HCEC 1CT (cell line): ENCODE results near the gene DYRK4.

Experiments used
- DNase-seq: peaks from one replicate; pipeline ENCODE4 v3.0.0-alpha.2; 2017

DYRK4 gene

DNA sequence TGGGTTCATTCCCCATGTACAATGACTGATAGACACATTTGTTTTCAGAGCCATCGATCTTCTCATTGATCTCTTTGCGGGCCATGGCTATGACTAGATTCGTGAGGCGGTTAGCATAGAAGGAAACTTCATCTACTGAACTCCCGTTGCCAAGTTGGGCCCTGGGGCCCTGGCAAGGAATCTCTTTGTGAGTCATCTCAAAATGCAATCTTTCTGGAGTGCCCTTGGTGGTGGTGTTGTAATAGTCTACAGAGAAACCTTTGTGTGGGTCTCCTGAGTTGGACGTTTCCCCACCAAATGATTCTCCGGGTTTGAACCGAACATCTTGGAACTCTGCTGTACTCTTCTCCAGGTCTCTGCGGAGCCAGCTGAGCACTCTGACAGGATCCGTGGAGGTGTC, 66.4 kb downstream of the DYRK4 start:
- DNase-seq = no peak

DNA sequence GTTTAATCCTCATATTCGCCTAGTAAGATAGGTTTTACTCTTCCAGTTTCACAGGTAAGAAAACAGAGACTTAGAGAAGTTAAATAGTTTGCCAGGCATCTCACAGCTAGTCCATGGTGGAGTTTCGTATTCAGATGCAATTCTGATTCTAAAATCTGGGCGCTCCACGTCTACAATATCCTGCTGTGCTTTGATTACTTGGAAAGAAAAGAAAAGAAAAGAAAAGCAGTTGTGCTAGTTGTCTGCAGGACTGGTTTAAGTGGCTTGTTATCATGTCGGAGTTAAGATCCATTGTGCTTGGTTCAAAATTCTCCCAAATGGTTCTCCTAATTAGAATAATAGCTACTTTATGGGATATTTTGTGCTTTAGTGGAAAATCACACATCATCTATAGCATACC, 68.3 kb downstream of the DYRK4 start:
- no peak for DNase-seq

DNA sequence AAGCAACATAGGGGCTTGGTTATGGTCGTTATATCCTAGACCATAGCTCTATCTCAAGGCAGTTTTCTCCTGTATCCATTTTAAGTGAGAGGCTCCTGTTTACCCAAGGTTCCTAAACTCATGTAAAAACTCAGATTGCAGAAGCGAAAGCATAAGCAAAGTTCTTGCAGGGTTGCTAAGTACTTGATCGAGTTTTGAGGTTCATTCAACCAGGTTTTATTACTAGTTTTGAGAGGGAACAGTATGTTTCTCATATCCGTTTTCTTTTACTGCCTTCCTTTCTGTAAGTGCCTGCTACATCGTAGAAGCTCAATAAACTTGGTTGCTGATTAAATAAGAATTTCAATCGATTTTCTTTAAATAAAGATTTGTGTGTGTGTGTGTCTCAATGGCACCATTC, 81.7 kb downstream of the DYRK4 start:
- DNase-seq = no peak

DNA sequence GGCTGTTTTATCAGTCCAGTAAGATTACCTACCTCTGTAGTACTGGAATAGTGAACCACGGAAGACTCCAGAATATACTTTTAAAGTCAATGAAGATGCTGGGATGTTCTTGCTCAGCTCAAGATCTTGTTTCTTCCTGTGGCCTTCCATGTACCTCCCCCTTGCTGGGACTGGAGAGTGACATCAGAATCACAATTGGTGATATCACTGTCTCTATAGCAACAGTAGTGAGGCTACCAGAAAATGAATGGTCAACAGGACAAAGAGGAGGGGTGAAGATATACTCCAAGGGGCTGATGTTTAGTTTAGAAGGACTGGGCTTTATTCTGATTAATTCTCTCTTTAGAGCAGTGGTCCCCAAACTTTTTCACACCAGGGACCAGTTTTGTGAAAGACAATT, 83.0 kb downstream of the DYRK4 start:
- DNase-seq = no peak

DNA sequence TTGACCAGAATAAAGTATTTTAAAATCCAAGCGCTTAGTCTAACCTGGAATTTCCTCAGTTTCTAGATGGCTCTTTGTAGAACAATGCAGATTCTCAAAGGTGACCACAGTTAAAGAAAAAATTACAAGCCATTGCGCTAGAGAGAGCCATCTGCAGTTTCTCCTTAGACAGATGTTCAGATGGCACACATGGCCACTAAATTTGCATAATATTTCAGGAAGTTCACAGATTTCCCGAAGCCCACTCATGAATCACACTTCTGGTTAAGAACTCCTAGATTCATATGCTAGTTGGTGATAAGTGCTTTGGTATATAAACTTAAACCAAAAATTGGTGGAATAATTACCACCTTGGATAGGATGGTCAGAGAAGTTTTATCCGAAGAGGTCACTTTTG, 86.1 kb downstream of the DYRK4 start:
- DNase-seq = peak; percentile 21

DNA sequence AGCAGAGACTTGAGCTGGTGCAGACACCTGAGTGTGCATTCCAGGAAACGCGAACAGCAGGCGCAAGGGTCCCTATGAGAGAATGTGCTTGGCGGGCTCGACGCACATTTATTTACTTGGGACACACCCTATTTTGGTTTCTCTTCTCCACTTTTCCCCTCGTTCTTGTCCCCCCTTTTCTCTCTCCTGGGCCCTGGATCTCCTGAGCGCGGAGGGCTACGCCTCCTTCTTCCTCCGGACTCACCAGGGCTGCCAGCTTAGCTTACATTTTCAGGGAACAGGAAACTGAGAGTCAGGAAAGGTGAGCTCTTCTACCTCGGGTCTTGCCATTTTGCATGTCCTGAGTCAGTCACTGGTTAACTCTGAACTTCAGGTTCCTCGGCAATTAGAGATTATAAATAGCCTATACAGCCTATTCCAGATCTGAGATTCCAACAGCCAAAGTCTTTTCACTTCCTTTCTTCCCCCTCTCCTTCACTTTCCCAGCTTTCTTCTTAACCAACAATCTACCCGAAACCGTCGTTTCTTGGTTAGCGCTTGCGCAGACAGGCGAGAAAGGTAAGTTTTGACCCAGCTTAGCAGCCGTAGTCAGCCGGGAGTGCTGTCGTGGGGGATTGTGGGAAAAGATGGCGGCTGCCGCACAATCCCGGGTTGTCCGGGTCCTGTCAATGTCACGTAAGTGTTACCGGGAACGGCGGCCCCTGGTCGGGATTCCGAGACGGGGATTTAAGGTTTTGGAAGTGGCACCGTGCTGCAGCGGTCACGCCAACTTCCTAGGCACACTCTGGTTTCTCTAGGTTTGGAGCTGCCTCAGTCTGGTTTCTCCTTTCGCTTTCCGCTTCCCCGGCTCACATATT, 86.7 kb downstream of the DYRK4 start, which contains the start of the genes AKAP3 and NDUFA9:
Gene AKAP3 (minus strand): TSS at position 551 of the 857 bp plus-strand sequence. CDS start 10,855 bp downstream, outside the sequence.
Gene NDUFA9 (plus strand): TSS at position 614 of the 857 bp plus-strand sequence. CDS start 13 bp downstream, at position 627.
- DNase-seq = peak; percentile 85

DNA sequence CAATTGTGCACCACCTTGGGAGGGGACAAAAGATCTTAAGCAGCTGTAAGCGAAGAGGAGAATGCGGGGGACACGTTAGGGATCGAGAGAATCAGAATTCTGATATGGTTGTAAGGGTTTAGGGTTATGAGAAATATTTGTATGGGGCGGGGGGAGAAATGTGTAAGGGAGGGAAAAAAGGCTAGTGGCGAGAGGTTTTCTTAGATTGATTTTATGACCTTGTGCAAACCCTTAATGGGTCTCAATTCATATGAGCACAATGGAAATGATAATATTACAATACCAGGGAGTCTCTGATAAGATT, 87.3 kb downstream of the DYRK4 start:
- DNase-seq = no peak

DNA sequence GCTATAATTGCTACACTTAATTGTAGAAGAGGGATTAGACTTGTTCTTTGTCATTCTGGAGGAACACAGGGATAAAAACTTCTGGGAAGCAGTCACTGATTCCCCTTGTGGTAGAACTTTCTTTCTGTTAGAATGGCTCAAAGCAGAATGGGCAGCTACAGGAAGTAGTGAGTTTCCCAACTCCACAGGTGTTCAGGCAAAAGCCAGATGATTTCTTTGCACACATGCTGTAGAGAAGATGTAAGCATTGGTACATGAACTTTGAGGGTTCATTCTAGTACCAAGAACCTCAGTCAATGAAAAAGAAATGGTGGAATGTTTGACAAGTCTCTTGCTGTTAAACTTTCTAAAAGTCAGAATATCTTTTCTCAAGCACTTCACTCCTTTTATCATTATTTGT, 91.2 kb downstream of the DYRK4 start:
- no peak for DNase-seq

DNA sequence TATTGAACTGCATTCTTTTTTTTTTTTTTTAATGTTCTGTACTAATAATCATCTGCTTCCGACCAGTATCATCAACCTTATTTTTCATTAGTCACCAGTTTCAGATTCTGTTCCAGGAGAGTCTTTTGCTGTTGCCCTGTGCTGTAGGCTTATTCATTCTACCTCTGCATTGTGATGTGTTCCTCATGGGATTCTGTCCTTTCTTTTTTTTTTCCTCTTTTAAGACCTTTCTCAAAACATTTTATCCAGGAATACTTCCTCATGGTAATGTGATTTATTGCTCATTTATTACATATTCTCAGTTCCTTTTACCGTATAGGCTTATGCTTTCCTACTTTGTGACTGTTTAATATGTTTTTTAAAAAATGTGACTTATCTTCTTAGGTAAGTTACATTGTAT, 91.7 kb downstream of the DYRK4 start:
- DNase-seq = no peak
